SK-N-SH (cell line): ENCODE results near the gene STARD8. TPM values are rescaled to one million over a fixed set of nuclear protein-coding genes. Genes with fewer than 3 reads are reported as not detected.

Experiments used
- CTCF ChIA-PET: fragments of 300-600, 350-600 bp; formaldehyde crosslinking; extraction: SDS; loops from one replicate; lab custom pipeline; 2021; lab: Yijun Ruan, JAX
- POLR2A ChIA-PET: fragments of 350-600 bp; sonication (Branson Sonifier 250); formaldehyde crosslinking; extraction: SDS; loops from one replicate; lab custom pipeline; 2020; ENCODE audit warnings: antibody characterized with exemption, inconsistent platforms; lab: Yijun Ruan, JAX
- DNase-seq: peaks from one replicate; pipeline ENCODE4 v3.0.0; 2012
- H2AFZ ChIP-seq: fragments of 200-600 bp; sonication (generic); 2 replicates; pipeline ENCODE4 v1.8.1; 2016; ENCODE audit warnings: antibody characterized with exemption, mild to moderate bottlenecking, low read depth
- H3F3A ChIP-seq: fragments of 200-600 bp; sonication (generic); replicated peaks from 2 replicates; pipeline ENCODE3; 2016; ENCODE audit warnings: antibody characterized with exemption, mild to moderate bottlenecking; ENCODE audit not compliant: insufficient read depth
- H3K27ac ChIP-seq, 2 experiments: fragments of 200-500 bp in 1 of 2; fragments of 200-600 bp in 1 of 2; sonication (Bioruptor generic) in 1 of 2; sonication (generic), shearing (Covaris generic) in 1 of 2; 2 replicates each; pipeline versions ENCODE4 v1.5.1 to v1.6.1; 2014 to 2016; ENCODE audit warnings: low read depth in 2 of 2, inconsistent platforms in 1 of 2, low read length in 1 of 2, mild to moderate bottlenecking in 1 of 2, mixed read lengths in 1 of 2
- H3K27me3 ChIP-seq: fragments of 200-600 bp; sonication (generic), shearing (Covaris generic); 2 replicates; pipeline ENCODE4 v1.6.1; 2016; ENCODE audit warnings: mixed run types; ENCODE audit not compliant: insufficient read depth
- H3K36me3 ChIP-seq, 2 experiments: fragments of 200-500 bp in 1 of 2; fragments of 200-600 bp in 1 of 2; sonication (Bioruptor generic) in 1 of 2; sonication (generic) in 1 of 2; replicated peaks in 1 of 2; 2 replicates each; pipeline versions ENCODE3 to v1.5.1; 2014 to 2016; ENCODE audit warnings: low read length in 1 of 2, mild to moderate bottlenecking in 1 of 2; ENCODE audit not compliant: insufficient read depth in 2 of 2, control insufficient read depth in 1 of 2
- H3K4me1 ChIP-seq, 2 experiments: fragments of 200-500 bp in 1 of 2; fragments of 200-600 bp in 1 of 2; sonication (Bioruptor generic) in 1 of 2; sonication (generic), shearing (Covaris generic) in 1 of 2; 2 replicates each; pipeline versions ENCODE4 v1.5.1 to v1.6.1; 2014 to 2016; ENCODE audit warnings: low read depth in 1 of 2, low read length in 1 of 2, mixed run types in 1 of 2; ENCODE audit not compliant: insufficient read depth in 2 of 2, control insufficient read depth in 1 of 2
- H3K4me2 ChIP-seq: fragments of 200-600 bp; sonication (generic), shearing (Covaris generic); 2 replicates; pipeline ENCODE4 v1.6.1; 2017; ENCODE audit warnings: mixed run types
- H3K4me3 ChIP-seq, 2 experiments: fragments of 200-500 bp in 1 of 2; fragments of 200-600 bp in 1 of 2; sonication (Bioruptor generic) in 1 of 2; sonication (generic), shearing (Covaris generic) in 1 of 2; 2 replicates each; pipeline versions ENCODE4 v1.5.1 to v1.8.1; 2014 to 2016; ENCODE audit warnings: low read depth in 2 of 2, inconsistent platforms in 1 of 2, low read length in 1 of 2, mild to moderate bottlenecking in 1 of 2, mixed read lengths in 1 of 2, moderate library complexity in 1 of 2
- H3K79me2 ChIP-seq: fragments of 200-600 bp; sonication (generic); 2 replicates; pipeline ENCODE4 v1.8.1; 2017; ENCODE audit warnings: mild to moderate bottlenecking; ENCODE audit not compliant: insufficient read depth
- H3K9ac ChIP-seq: fragments of 200-600 bp; sonication (generic); 2 replicates; pipeline ENCODE4 v1.6.1; 2017; ENCODE audit warnings: mixed run types
- H3K9me2 ChIP-seq: fragments of 200-600 bp; sonication (generic); 2 replicates; pipeline ENCODE4 v1.6.1; 2017; ENCODE audit warnings: mixed run types
- H3K9me3 ChIP-seq: fragments of 200-600 bp; sonication (generic); 2 replicates; pipeline ENCODE4 v1.6.1; 2017; ENCODE audit warnings: mixed run types, mild to moderate bottlenecking, moderate library complexity
- H4K20me1 ChIP-seq: fragments of 200-600 bp; sonication (generic); 2 replicates; pipeline ENCODE4 v1.6.1; 2017; ENCODE audit warnings: mild to moderate bottlenecking, mixed run types; ENCODE audit not compliant: insufficient read depth
- CHD2 ChIP-seq: fragments of 150-350 bp; IDR thresholded peaks from 2 replicates; pipeline ENCODE4 v1.6.1; 2018; ENCODE audit warnings: low read length; ENCODE audit not compliant: partially characterized antibody
- ELF1 ChIP-seq: IDR thresholded peaks from 2 replicates; pipeline ENCODE4 v1.4.0; 2012
- EZH2phosphoT487 ChIP-seq: fragments of 200-600 bp; sonication (generic); IDR thresholded peaks from 2 replicates; pipeline ENCODE4 v1.6.1; 2017; ENCODE audit warnings: low read depth, mixed run types, mild to moderate bottlenecking, antibody characterized with exemption, moderate library complexity, borderline replicate concordance
- IRF3 ChIP-seq: fragments of 150-350 bp; IDR thresholded peaks from 2 replicates; pipeline ENCODE4 v1.6.1; 2016; ENCODE audit warnings: mild to moderate bottlenecking, low read depth, low read length
- JUND ChIP-seq: IDR thresholded peaks from 2 replicates; pipeline ENCODE4 v1.4.0; 2012
- MAX ChIP-seq: IDR thresholded peaks from 2 replicates; pipeline ENCODE4 v1.4.0; 2012; ENCODE audit warnings: low read depth
- MEF2A ChIP-seq: IDR thresholded peaks from 2 replicates; pipeline ENCODE4 v1.4.0; 2012; ENCODE audit warnings: low read depth, borderline replicate concordance
- MXI1 ChIP-seq: IDR thresholded peaks from 2 replicates; pipeline ENCODE4 v1.6.1; 2012; ENCODE audit warnings: mild to moderate bottlenecking, low read depth, low read length, improper control_type of control experiment
- NFIC ChIP-seq: IDR thresholded peaks from 2 replicates; pipeline ENCODE4 v1.4.0; 2012; ENCODE audit warnings: borderline replicate concordance
- NRF1 ChIP-seq: IDR thresholded peaks from 2 replicates; pipeline ENCODE4 v1.6.1; 2012; ENCODE audit warnings: low read depth, mild to moderate bottlenecking, low read length
- PBX3 ChIP-seq: IDR thresholded peaks from 2 replicates; pipeline ENCODE4; 2012
- POLR2AphosphoS5 ChIP-seq: IDR thresholded peaks from 2 replicates; pipeline ENCODE4 v1.6.1; 2012; ENCODE audit warnings: low read depth, low read length
- RAD21 ChIP-seq: IDR thresholded peaks from 2 replicates; pipeline ENCODE4 v1.6.1; 2012; ENCODE audit warnings: mild to moderate bottlenecking, low read length
- REST ChIP-seq: IDR thresholded peaks from 2 replicates; pipeline ENCODE4 v1.6.1; 2012; ENCODE audit warnings: mild to moderate bottlenecking, low read depth, low read length, moderate library complexity
- RXRA ChIP-seq: IDR thresholded peaks from 2 replicates; pipeline ENCODE4 v1.4.0; 2012; ENCODE audit warnings: low read depth, mild to moderate bottlenecking, borderline replicate concordance
- SIN3A ChIP-seq: IDR thresholded peaks from 2 replicates; pipeline ENCODE4 v1.6.1; 2012; ENCODE audit warnings: low read depth, mild to moderate bottlenecking, low read length, moderate library complexity, borderline replicate concordance
- SMC3 ChIP-seq: IDR thresholded peaks from 2 replicates; pipeline ENCODE4 v1.6.1; 2012; ENCODE audit warnings: low read depth, low read length, improper control_type of control experiment
- TCF12 ChIP-seq: IDR thresholded peaks from 2 replicates; pipeline ENCODE4 v1.4.0; 2012
- TEAD4 ChIP-seq: IDR thresholded peaks from 2 replicates; pipeline ENCODE4 v1.4.0; 2012; ENCODE audit warnings: mild to moderate bottlenecking, borderline replicate concordance; ENCODE audit not compliant: insufficient read depth
- USF1 ChIP-seq: IDR thresholded peaks from 2 replicates; pipeline ENCODE4 v1.4.0; 2012; ENCODE audit warnings: low read depth, borderline replicate concordance
- WGBS: methylation state at CpG from one replicate; pipeline ENCODE4 v1.1.6; 2017; ENCODE audit warnings: low lambda C conversion rate; 5-methylcytosine and 5-hydroxymethylcytosine counted together
- polyA plus RNA-seq, 3 experiments: library from polyadenylated mRNA; depleted of rRNA; stranded (reverse); fragments of >200 nt; gene quantifications; 2 replicates each; pipeline ENCODE4 v1.2.3, GENCODE V29; 2012

Gene STARD8
- polyA plus RNA-seq, 1 of the 3 experiments (the other 2 are of a cell fraction): 2.6 TPM

GRCh38 chrX:68695206-68695845 lies 47.9 kb downstream of the STARD8 start:
- H3K9ac ChIP-seq: no peak overlapping the region
- no peak for DNase-seq

More at GRCh38 chrX:68695206-68695845, 47.9 kb downstream of the STARD8 start:
- Histone ChIP-seq H3K4me1 (no peaks in the 10 kb centered on the region; a peak in 1 of 4 replicates), H4K20me1 (no peaks in the 10 kb centered on the region), H3K79me2 (peaks cover 8% of the 10 kb centered on the region; the same call in 1 of the 2 replicates), H3K36me3 (no peaks in the 10 kb centered on the region), H3K9me3 (no peaks in the 10 kb centered on the region), H3K9me2 (no peaks in the 10 kb centered on the region), H3K4me3 (no peak overlapping the region), H3K27me3 (peaks cover 7% of the 10 kb centered on the region; the same call in 1 of the 2 replicates), H2AFZ (no peak overlapping the region), H3K27ac (no peak overlapping the region), H3K4me2 (peak overlapping the region; percentile 84), H3F3A (peaks cover 19% of the 10 kb centered on the region)
- WGBS: 61% methylated on average over 5 of the region's 5 CpGs
- POLR2A ChIA-PET: interaction anchor here (0.7 kb wide), 1 partner anchor 10 kb away, joined by 3 read pairs; no protein-coding TSS in a partner anchor
- TF ChIP-seq NRF1 (no peak), SIN3A (no peak), NFIC (no peak), PBX3 (no peak), MAX (no peak), JUND (no peak), TEAD4 (no peak), MEF2A (no peak), ELF1 (no peak), RXRA (no peak), CHD2 (no peak), RAD21 (no peak), MXI1 (no peak), IRF3 (no peak), POLR2AphosphoS5 (no peak), EZH2phosphoT487 (no peak), SMC3 (no peak), REST (no peak), USF1 (no peak), TCF12 (no peak)
- CTCF ChIA-PET: interaction anchor here (1.2 to 4.0 kb wide), 2 partner anchors 15 to 184 kb away, joined by 3 to 18 read pairs; no protein-coding TSS in a partner anchor
